HG03469 (cell line): ENCODE results near the gene SERINC4.

Source experiments
- ATAC-seq: cut with Tn5 transposase; IDR thresholded peaks from one replicate; pipeline ENCODE4 v1.9.1; 2021; ENCODE audit warnings: mild to moderate bottlenecking, moderate library complexity, moderate number of reproducible peaks; ENCODE audit not compliant: unreplicated experiment

SERINC4 gene

GRCh38 chr15:43799209-43799944 is 643 bp downstream of the SERINC4 start:
- ATAC-seq: no peak

GRCh38 chr15:43796566-43796965 is 3.5 kb downstream of the SERINC4 start:
- ATAC-seq: no peak

DNA sequence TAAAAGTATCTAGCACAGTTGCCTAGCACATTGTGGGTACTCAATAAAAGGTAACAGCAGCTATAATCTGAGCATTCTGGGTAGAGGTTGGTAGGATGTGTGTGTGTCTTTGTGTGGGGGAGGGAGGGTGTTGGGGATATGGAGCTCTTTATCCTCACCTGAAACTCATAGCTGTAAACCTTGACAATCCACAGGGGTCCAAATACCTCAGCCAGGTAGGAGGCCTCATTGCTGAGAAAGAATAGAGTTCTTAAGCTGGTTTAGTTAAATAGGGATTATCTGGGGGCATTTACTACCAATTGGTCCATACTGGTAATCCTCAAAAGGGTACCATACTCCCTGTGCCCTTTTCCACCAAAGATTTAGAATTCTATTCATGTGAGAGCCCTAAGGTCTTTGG is 4.0 kb downstream of the SERINC4 start:
- ATAC-seq: no peak

GRCh38 chr15:43795197-43795596 is 4.8 kb downstream of the SERINC4 start:
- ATAC-seq: no peak

- ATAC-seq: no peak
Measured at GRCh38 chr15:43794269-43795037, 5.6 kb downstream of the SERINC4 start.

DNA sequence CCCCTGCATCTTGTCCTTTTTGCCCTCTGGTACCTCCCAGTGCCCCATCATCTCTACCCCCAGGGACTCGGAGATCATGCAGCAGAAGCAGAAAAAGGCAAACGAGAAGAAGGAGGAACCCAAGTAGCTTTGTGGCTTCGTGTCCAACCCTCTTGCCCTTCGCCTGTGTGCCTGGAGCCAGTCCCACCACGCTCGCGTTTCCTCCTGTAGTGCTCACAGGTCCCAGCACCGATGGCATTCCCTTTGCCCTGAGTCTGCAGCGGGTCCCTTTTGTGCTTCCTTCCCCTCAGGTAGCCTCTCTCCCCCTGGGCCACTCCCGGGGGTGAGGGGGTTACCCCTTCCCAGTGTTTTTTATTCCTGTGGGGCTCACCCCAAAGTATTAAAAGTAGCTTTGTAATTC is 6.4 kb downstream of the SERINC4 start:
- ATAC-seq: no peak

GRCh38 chr15:43792761-43793476 is 7.1 kb downstream of the SERINC4 start:
- no peak for ATAC-seq

- peak; percentile 69 for ATAC-seq
Measured at GRCh38 chr15:43791993-43792760, 7.8 kb downstream of the SERINC4 start, which contains the start of gene SERF2. Gene SERF2, plus strand, starts transcription at chr15:43792320. Its CDS starts 57 bp downstream, at chr15:43792377.

DNA sequence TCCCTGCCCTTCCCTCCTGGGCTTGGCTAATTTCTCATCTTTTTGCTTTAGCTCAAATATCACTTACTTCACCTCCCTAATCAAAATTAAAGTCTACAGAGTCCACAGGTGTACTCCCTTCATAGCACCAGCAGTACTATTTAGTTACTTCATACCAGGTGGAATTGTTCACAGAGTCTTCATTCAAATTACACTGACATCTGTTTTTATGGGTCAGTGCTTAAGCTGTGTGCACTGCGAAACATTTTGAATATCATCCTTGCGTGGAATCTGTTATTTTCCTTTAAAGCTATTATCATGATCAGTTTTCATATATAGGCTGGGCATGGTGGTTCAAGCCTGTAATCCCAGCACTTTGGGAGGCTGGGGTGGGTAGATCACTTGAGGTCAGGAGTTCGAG is 10.6 kb downstream of the SERINC4 start:
- ATAC-seq: no peak

DNA sequence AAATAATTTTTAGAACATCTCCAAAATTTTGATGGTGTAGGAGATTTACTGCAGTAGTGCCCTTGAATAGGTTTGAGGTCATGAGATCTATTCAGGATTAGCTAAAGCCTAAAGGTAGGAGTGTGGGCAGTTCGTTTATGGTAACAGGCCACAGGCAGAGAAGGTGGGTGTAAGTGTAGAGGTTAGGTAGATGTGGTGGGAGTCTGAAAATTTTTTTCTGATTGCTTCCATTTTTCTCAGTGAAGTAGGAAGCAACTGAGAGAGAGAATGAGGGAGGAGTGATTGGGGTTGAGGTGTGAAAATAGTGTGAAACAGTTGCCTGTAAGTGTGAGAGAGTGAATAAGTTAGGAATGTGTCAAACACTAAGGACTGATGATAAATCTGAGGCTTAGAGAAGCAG is 21.0 kb downstream of the SERINC4 start:
- ATAC-seq: no peak

- no peak for ATAC-seq
Measured at GRCh38 chr15:43777267-43777914, 22.6 kb downstream of the SERINC4 start.

DNA sequence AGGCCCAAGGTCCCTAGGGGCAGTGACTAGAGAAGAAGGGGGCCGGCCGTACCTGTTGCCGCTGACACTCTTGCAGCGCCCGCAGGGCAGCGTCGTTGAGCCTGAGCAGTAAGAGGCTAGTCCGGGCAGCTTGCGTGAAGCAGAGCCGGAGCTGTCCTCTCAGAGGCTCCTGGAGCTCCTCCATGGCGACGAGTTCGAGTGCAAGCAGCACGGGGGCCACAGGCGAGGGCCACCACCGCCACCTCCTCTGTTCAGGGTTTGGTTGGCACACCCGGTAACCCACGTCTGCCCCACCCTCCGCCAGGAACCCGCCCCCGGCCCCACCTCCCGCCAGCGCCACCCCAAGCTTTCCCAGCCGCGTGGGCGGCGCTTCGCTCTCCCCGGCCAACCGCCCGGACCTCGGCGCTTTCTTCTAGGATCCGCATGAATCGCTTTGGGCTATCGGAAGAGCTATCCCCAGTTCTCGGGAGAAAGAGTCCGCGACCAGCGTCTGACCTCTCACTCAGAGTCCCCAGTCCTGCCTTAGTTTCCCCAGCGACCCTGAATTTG is 23.2 kb downstream of the SERINC4 start, which contains the start of gene ELL3:
Gene ELL3 (minus strand): TSS at position 249 of the 549 bp plus-strand sequence. CDS start 65 bp downstream, at position 184.
- ATAC-seq: no peak

- no peak for ATAC-seq
Measured at GRCh38 chr15:43776101-43776717, 23.8 kb downstream of the SERINC4 start.

- no peak for ATAC-seq
Measured at GRCh38 chr15:43775411-43775965, 24.5 kb downstream of the SERINC4 start.

DNA sequence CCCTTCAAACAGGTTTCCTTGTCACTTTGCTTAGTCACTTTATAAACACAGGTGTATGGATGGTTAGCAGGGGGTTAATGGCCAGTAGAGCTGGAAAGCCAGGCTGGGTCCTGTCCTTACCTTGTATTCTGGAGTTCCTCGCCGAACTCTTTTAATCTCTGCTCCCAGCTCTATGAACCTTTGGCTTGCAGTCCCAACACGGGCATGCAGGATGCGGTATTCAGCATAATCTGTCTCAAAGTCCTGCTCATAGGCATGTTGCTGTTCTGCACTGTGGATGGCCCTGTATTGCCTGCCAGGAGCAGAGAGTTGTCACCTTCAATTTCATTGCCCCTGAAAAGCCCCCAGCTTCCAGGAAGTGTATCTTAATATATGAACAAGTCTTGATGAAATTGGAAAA is 26.0 kb downstream of the SERINC4 start:
- no peak for ATAC-seq

DNA sequence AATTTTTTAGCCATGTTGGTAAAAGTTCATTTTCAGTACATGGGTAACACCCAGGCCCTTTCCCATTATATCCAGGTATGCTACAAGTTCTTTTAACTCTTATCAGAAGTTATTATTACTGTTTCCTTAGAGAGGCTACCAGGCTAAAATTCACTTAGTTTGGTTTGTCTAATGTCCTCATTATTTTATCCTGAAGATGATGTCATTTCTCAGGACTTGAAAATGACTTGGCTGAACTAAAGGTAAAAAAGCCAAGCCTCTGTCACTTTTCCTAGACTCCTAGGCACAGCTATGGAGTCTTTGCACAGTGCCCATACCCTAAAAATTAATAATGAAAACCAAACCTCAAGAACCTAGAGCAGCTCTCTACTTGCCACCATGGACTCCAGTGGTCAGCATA is 27.4 kb downstream of the SERINC4 start:
- ATAC-seq: no peak

DNA sequence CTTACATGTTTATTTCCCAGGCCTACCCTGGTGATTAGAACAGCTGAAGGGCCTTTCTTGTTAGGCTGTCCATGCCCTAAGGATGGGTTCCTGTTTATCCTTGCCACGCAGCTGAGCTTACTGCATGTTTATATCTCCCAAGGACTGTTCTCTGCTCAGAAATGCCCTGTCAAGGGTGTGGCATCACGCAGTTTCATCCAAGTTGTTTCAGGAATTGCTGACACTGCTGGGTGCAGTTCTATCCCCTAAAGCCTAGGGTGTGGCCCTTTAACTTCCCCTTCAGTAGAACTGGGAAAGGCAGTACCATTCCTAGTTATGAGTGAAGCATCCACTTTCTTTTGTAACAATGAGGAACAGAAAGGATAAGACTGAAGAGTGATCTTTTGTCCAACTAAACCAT is 28.2 kb downstream of the SERINC4 start:
- no peak for ATAC-seq

DNA sequence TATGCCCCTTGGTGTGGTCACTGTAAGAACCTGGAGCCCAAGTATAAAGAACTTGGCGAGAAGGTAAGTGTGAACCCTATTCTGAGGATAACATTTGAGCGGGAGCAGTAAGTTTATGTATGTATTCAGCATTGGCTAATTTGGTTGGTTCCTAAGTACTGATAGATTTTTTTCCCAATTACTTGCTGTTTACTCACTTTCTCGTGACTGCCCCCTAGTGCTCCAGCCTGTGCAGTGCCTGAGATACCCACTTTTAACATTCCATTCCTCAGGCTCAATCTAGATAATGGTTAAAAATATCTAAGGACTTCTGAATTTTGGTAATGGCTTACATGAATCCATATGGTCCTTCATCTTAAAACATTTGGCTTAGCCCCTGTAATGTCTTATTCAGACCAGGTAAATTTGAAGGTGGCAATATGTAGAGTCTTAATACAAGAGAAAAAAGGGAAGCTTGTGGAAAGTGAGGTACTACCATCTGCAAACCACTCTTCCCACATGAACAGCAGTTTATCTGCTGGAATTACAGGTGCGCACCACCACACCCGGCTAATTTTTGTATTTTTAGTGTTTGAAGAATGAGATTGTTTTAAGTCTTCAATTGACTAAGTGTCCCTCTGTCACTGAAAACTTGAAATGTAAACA is 30.3 kb downstream of the SERINC4 start:
- no peak for ATAC-seq
